IMR-90 (cell line): Measurements from ENCODE around the gene ATP2C2. TPM values are rescaled to one million over a fixed set of nuclear protein-coding genes. Genes with fewer than 3 reads are reported as not detected.

Experiments
- ATAC-seq: fragments of 200-7000 bp; cut with Tn5 transposase; 2 replicates; pipeline ENCODE4 v1.9.1; 2020; ENCODE audit warnings: low read depth, mild to moderate bottlenecking, moderate library complexity
- BruUV-seq: library from RNA; stranded (reverse); fragments of 400-500 nt; replicated peaks from 2 replicates; lab custom pipeline; 2021; lab: Mats Ljungman, UMichigan
- CTCF ChIA-PET: fragments of 300-600 bp; formaldehyde crosslinking; extraction: SDS; loops from one replicate; lab custom pipeline; 2021; ENCODE audit warnings: antibody characterized with exemption; lab: Yijun Ruan, JAX
- POLR2A ChIA-PET: fragments of 300-600 bp; sonication (Branson Sonifier 250); formaldehyde crosslinking; loops from one replicate; lab custom pipeline; 2022; ENCODE audit warnings: antibody characterized with exemption; ENCODE audit not compliant: unreplicated experiment; lab: Charles Lee
- DNase-seq: peaks from one replicate; pipeline ENCODE4 v3.0.0; 2013
- H2AFZ ChIP-seq: replicated peaks from 2 replicates; pipeline ENCODE3; 2013; ENCODE audit warnings: low read length, mild to moderate bottlenecking; ENCODE audit not compliant: poor library complexity
- H2AK5ac ChIP-seq: 2 replicates; pipeline ENCODE4 v1.6.1; 2013; ENCODE audit warnings: low read depth, low read length, inconsistent platforms
- H2AK9ac ChIP-seq: replicated peaks from 2 replicates; pipeline ENCODE3; 2013; ENCODE audit warnings: mild to moderate bottlenecking, low read depth, low read length, moderate library complexity; ENCODE audit not compliant: poor library complexity
- H2BK120ac ChIP-seq: 2 replicates; pipeline ENCODE4 v1.6.1; 2013; ENCODE audit warnings: low read depth, low read length, inconsistent platforms
- H2BK15ac ChIP-seq: 3 replicates; pipeline ENCODE4 v1.6.1; 2013; ENCODE audit warnings: low read depth, low read length, inconsistent platforms
- H2BK20ac ChIP-seq: 2 replicates; pipeline ENCODE4 v1.6.1; 2013; ENCODE audit warnings: low read depth, mild to moderate bottlenecking, inconsistent platforms, low read length, moderate library complexity
- H2BK5ac ChIP-seq: 2 replicates; pipeline ENCODE4 v1.6.1; 2013; ENCODE audit warnings: mild to moderate bottlenecking, low read depth, low read length, inconsistent platforms; ENCODE audit not compliant: poor library complexity, severe bottlenecking
- H3K14ac ChIP-seq: replicated peaks from 2 replicates; pipeline ENCODE4 v1.6.1; 2013; ENCODE audit warnings: low read depth, low read length, inconsistent platforms
- H3K18ac ChIP-seq: 2 replicates; pipeline ENCODE4 v1.6.1; 2013; ENCODE audit warnings: low read depth, low read length, control low read depth
- H3K23ac ChIP-seq: 2 replicates; pipeline ENCODE4 v1.6.1; 2013; ENCODE audit warnings: low read depth, low read length, inconsistent platforms
- H3K27ac ChIP-seq: 2 replicates; pipeline ENCODE4 v1.5.1; 2013; ENCODE audit warnings: mild to moderate bottlenecking, control low read depth, low read length; ENCODE audit not compliant: insufficient read depth
- H3K27me3 ChIP-seq: 2 replicates; pipeline ENCODE4 v1.6.1; 2013; ENCODE audit warnings: low read length; ENCODE audit not compliant: control insufficient read depth, insufficient read depth
- H3K36me3 ChIP-seq: 2 replicates; pipeline ENCODE4 v1.6.1; 2013; ENCODE audit warnings: low read length, mixed read lengths; ENCODE audit not compliant: control insufficient read depth, insufficient read depth
- H3K4ac ChIP-seq: 2 replicates; pipeline ENCODE4 v1.6.1; 2013; ENCODE audit warnings: low read depth, low read length, inconsistent platforms
- H3K4me1 ChIP-seq: 2 replicates; pipeline ENCODE4 v1.6.1; 2013; ENCODE audit warnings: low read length, mixed read lengths; ENCODE audit not compliant: control insufficient read depth, insufficient read depth
- H3K4me2 ChIP-seq: 2 replicates; pipeline ENCODE4 v1.6.1; 2013; ENCODE audit warnings: low read depth, mild to moderate bottlenecking, control low read depth, low read length, moderate library complexity
- H3K4me3 ChIP-seq: 2 replicates; pipeline ENCODE4 v1.5.1; 2013; ENCODE audit warnings: low read depth, mild to moderate bottlenecking, control low read depth, low read length, moderate library complexity; ENCODE audit not compliant: insufficient read depth
- H3K56ac ChIP-seq: 2 replicates; pipeline ENCODE4 v1.6.1; 2013; ENCODE audit warnings: low read length, inconsistent platforms; ENCODE audit not compliant: insufficient read depth; ENCODE audit errors: extremely low read depth
- H3K79me1 ChIP-seq, 2 experiments: 2 replicates each; pipeline ENCODE4 v1.6.1; 2013; ENCODE audit warnings: low read length in 2 of 2, inconsistent platforms in 1 of 2, low read depth in 1 of 2
- H3K9ac ChIP-seq: 2 replicates; pipeline ENCODE4 v1.6.1; 2013; ENCODE audit warnings: low read depth, low read length, control low read depth
- H3K9me1 ChIP-seq: 2 replicates; pipeline ENCODE4 v1.6.1; 2013; ENCODE audit warnings: low read length, inconsistent platforms; ENCODE audit not compliant: insufficient read depth
- H3K9me3 ChIP-seq: 2 replicates; pipeline ENCODE4 v1.6.1; 2013; ENCODE audit warnings: low read length; ENCODE audit not compliant: control insufficient read depth, insufficient read depth
- H4K20me1 ChIP-seq: 2 replicates; pipeline ENCODE4 v1.6.1; 2013; ENCODE audit warnings: low read length, inconsistent platforms; ENCODE audit not compliant: insufficient read depth
- H4K5ac ChIP-seq: 2 replicates; pipeline ENCODE4 v1.6.1; 2013; ENCODE audit warnings: mild to moderate bottlenecking, low read depth, low read length, control low read depth
- H4K8ac ChIP-seq, 2 experiments: 2 replicates each; pipeline ENCODE4 v1.6.1; 2013; ENCODE audit warnings: low read depth in 2 of 2, low read length in 2 of 2, control low read depth in 1 of 2, inconsistent platforms in 1 of 2
- H4K91ac ChIP-seq: 2 replicates; pipeline ENCODE4 v1.6.1; 2013; ENCODE audit warnings: low read depth, low read length, inconsistent platforms; ENCODE audit not compliant: insufficient read depth
- BHLHE40 ChIP-seq: fragments of 150-350 bp; IDR thresholded peaks from 2 replicates; pipeline ENCODE4 v1.6.1; 2016; ENCODE audit warnings: mild to moderate bottlenecking, low read depth, low read length
- CEBPB ChIP-seq: IDR thresholded peaks from 2 replicates; pipeline ENCODE4 v1.6.1; 2012; ENCODE audit warnings: low read depth, low read length, improper control_type of control experiment
- CTCF ChIP-seq: conservative IDR thresholded peaks from 2 replicates; pipeline ENCODE4 v1.5.1; 2012; ENCODE audit warnings: mild to moderate bottlenecking, low read depth, low read length, improper control_type of control experiment
- MAFK ChIP-seq: IDR thresholded peaks from 2 replicates; pipeline ENCODE4 v1.6.1; 2012; ENCODE audit warnings: low read depth, low read length, improper control_type of control experiment
- MAZ ChIP-seq: IDR thresholded peaks from 2 replicates; pipeline ENCODE4 v1.6.1; 2012; ENCODE audit warnings: low read depth, mild to moderate bottlenecking, low read length, improper control_type of control experiment, moderate library complexity, borderline replicate concordance
- RFX5 ChIP-seq: IDR thresholded peaks from 2 replicates; pipeline ENCODE4 v1.8.0; 2012; ENCODE audit warnings: low read depth, mild to moderate bottlenecking, low read length, moderate library complexity
- USF2 ChIP-seq: fragments of 150-350 bp; IDR thresholded peaks from 2 replicates; pipeline ENCODE4 v1.6.1; 2017; ENCODE audit warnings: mild to moderate bottlenecking, antibody characterized with exemption, low read length, low read depth
- WGBS, 2 experiments: methylation state at CpG; one replicate each; pipeline versions ENCODE4 v1.1.5 to v1.1.7; 2013; ENCODE audit warnings: missing lambda C conversion rate in 2 of 2; ENCODE audit not compliant: insufficient read length in 1 of 2; ENCODE audit errors: extremely low coverage in 2 of 2; 5-methylcytosine and 5-hydroxymethylcytosine counted together
- dilution Hi-C: fragments of 300-500 bp; cut with HindIII; formaldehyde crosslinking; loops from one replicate; pipeline ENCODE4 v1.14.3; 2018; ENCODE audit warnings: low sequenced_read_pairs; ENCODE audit not compliant: unreplicated experiment
- in situ Hi-C: fragments of 300-500 bp; cut with MboI; formaldehyde crosslinking; loops from 3 replicates; pipeline ENCODE4 v1.14.3; 2019; ENCODE audit warnings: low sequenced_read_pairs, inconsistent platforms, mixed read lengths
- intact Hi-C: fragments of 100-400 bp; cut with micrococcal nuclease; formaldehyde crosslinking; loops from 2 replicates; pipeline ENCODE4 v1.10.0; 2022
- polyA plus RNA-seq, 3 experiments: library from polyadenylated mRNA; depleted of rRNA; stranded (reverse); fragments of >200 nt; gene quantifications; 2 replicates each; pipeline ENCODE4 v1.2.3, GENCODE V29; 2012; ENCODE audit warnings: low replicate concordance in 1 of 3
- total RNA-seq: library from RNA; depleted of rRNA; stranded (reverse); fragments of >200 nt; gene quantifications from 2 replicates; pipeline ENCODE4 v1.2.3, GENCODE V29; 2012

The ATP2C2 gene
- total and polyA plus RNA-seq, 2 of the 4 experiments (the other 2 are of a cell fraction): not detected

DNA sequence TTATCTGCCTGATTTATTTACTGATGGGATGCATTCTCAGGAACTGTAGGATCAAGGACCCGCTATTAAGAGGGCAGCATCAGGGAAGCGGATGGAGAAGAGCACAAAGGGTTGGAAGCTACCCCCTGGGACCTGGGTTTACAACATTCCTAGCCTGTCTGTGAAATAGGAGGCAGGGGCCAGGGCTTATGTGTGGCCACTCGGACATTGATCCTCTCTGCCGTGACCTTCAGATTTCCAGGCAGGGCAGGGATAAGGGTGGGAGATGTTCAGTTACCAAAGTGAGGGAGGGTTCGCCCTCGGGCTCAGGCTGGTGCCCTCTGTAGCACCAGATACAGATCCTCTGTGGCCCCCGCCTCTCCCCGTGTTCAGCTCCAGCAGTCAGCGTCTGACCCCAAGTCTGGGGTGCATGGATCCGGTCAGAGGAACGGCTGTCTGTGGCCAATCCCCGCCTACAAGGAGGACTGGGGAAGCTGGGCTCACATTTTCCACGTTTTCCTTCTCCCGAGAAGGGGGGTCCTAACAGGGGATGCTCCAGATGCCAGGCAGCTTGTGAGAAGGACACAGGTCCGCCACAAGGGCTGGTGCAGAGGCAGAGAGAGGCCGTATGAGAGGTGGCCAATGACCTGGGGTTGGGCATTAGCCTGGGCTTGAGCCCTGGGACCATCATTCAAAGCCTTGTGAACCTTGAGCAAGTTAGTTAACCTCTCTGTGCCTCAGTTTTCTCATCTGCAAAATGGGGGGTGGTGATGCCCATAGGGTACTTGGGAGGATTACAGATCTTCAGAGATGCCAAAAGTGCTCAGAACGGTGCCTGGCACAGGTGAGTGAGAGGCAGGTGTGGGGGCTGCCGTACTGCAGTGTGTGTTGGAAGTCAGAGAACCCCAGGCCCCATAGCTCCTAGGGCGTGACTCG lies 48.3 kb downstream of the ATP2C2 start:
- no peak overlapping the region for H4K5ac ChIP-seq
- H3K9me3 ChIP-seq: peaks cover 2% of the 10 kb centered on the region; the same call in 1 of the 2 replicates
- H3K9ac ChIP-seq: no peak overlapping the region
- no peak overlapping the region for H3K27ac ChIP-seq
- no peak overlapping the region for H3K56ac ChIP-seq
- H2AK9ac ChIP-seq: no peak overlapping the region
- H4K91ac ChIP-seq: no peak overlapping the region
- H3K4me2 ChIP-seq: no peak overlapping the region
- in situ Hi-C loops (no loop called here), intact Hi-C loops (no loop called here), dilution Hi-C loops (no loop called here)
- no peak overlapping the region for H3K18ac ChIP-seq
- no TSS peak for BruUV-seq
- H3K4ac ChIP-seq: no peak overlapping the region
- peaks cover 55% of the 10 kb centered on the region for H3K27me3 ChIP-seq
- no peak overlapping the region for H2BK120ac ChIP-seq
- H2BK5ac ChIP-seq: no peak overlapping the region
- ATAC-seq (no peak), DNase-seq (no peak)
- H2BK20ac ChIP-seq: no peak overlapping the region
- ChIA-PET CTCF (no interaction called here), POLR2A (no interaction called here)
- no peak overlapping the region for H2AFZ ChIP-seq
- H3K79me1 ChIP-seq: no peaks in the 10 kb centered on the region
- 52% methylated on average over 12 of the region's 20 CpGs; no CpG with 5 or more reads in 1 of the 2 experiments for WGBS, 2 experiments
- H3K4me1 ChIP-seq: no peaks in the 10 kb centered on the region
- no peaks in the 10 kb centered on the region for H3K9me1 ChIP-seq
- no peak overlapping the region for H3K4me3 ChIP-seq
- H4K8ac ChIP-seq: no peak overlapping the region
- no peak overlapping the region for H3K14ac ChIP-seq
- no peak overlapping the region for H2AK5ac ChIP-seq
- H3K23ac ChIP-seq: no peak overlapping the region
- H4K20me1 ChIP-seq: no peaks in the 10 kb centered on the region
- H3K36me3 ChIP-seq: no peaks in the 10 kb centered on the region
- H2BK15ac ChIP-seq: no peak overlapping the region
- TF ChIP-seq RFX5 (no peak), CEBPB (no peak), MAZ (no peak), USF2 (no peak), BHLHE40 (no peak), MAFK (no peak), CTCF (no peak)
